Activated B cell treated with CpG ODN at 0.5 μM for 24 hours (primary cell): Measurements from ENCODE around the gene POLR3GL. TPM values are rescaled to one million over a fixed set of nuclear protein-coding genes. Genes with fewer than 3 reads are reported as not detected.

Source experiments
- total RNA-seq: library from RNA; stranded (reverse); gene quantifications from 2 replicates; pipeline ENCODE4 v1.2.3, GENCODE V29; 2022

The POLR3GL gene
- total RNA-seq, 1 donor from 2014 or later: 22.7 TPM

Other genes with a start within 250 kb of the POLR3GL start
- gene CD160, start 245.2 kb upstream of the POLR3GL start, total RNA-seq: not detected in 2 replicates
- gene RNF115, start 140.6 kb upstream of the POLR3GL start, total RNA-seq: 15.3 and 19.7 TPM in 2 replicates
- 43.7 and 51.2 TPM in 2 replicates for gene POLR3C, start 140.5 kb upstream of the POLR3GL start, total RNA-seq
- 2.9 and 5.4 TPM in 2 replicates for gene NUDT17, start 119.1 kb upstream of the POLR3GL start, total RNA-seq
- 29.0 and 30.9 TPM in 2 replicates for gene PIAS3, start 105.6 kb upstream of the POLR3GL start, total RNA-seq
- gene ANKRD35, start 78.8 kb upstream of the POLR3GL start, total RNA-seq: not detected in 2 replicates
- gene ITGA10, start 54.6 kb upstream of the POLR3GL start, total RNA-seq: 2.7 and 3.7 TPM in 2 replicates
- gene PEX11B, start 46.0 kb upstream of the POLR3GL start, total RNA-seq: 42.7 and 47.7 TPM in 2 replicates
- gene RBM8A, start 37.2 kb upstream of the POLR3GL start, total RNA-seq: 178 and 201 TPM in 2 replicates
- 30.1 and 31.7 TPM in 2 replicates for gene LIX1L, start 6.7 kb upstream of the POLR3GL start, total RNA-seq
- gene ANKRD34A, start 115 bp upstream of the POLR3GL start, total RNA-seq: 1.4 and 2.4 TPM in 2 replicates
- gene TXNIP, start 31.9 kb downstream of the POLR3GL start, total RNA-seq: 300 and 306 TPM in 2 replicates
- gene HJV, start 57.0 kb downstream of the POLR3GL start, total RNA-seq: not detected in 2 replicates
- 6.8 and 7.3 TPM in 2 replicates for gene NBPF10, start 180.1 kb downstream of the POLR3GL start, total RNA-seq